ENCODE measurements around the gene ACTR3C. TPM values are rescaled to one million over a fixed set of nuclear protein-coding genes. Genes with fewer than 3 reads are reported as not detected.

ACTR3C gene
- total RNA-seq, 4 donors from 2014 or later, result 4.3 to 10.1 (median 4.8) TPM

DNA sequence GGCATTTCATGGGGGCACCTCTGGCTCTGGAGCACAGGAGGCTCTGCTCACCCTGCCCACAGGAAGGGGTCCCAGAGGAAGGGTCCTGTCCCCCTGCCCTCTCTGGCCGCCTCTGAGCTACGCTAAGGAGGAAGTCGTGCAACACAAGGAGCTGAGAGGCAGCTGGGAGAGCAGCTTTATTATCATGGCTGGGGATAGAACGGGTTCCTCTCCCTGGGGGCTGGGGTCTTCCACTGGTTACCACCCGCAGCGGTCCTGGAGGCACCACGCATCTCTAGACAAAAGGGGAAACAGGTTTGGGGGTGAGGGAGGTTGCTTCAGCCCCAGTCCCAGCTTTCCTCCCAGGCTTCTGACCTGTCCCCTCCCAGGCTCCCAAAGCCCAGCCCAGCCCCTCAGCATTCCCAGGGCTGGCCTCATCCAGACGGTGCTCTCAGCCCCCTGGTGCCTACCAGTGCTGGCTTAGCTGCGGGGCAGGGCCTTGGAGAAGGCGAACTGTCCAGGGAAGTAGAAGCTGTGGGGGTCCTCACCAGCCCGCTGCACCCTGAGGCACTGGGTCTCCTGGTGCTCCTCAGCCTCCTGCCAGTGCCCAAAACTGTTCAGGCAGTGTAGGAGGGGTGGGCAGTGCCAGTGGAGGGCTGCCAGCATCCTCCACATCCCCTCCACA is 15.0 kb upstream of the ACTR3C start:
- intact Hi-C loops (cut with DNase I), result no loop called here
- peaks cover 0 to 20% (median 5%) of the 10 kb centered on the region in 4 donors for H3K36me3 ChIP-seq
- H3K4me1 ChIP-seq, result peaks cover 36 to 85% (median 84%) of the 10 kb centered on the region in 4 donors
- no peak overlapping the region for H3K4me3 ChIP-seq
- peak overlapping the region; percentile 65 to 93 (median 86) for H3K27ac ChIP-seq (replicated peaks in 1 of 4)
- H3K27me3 ChIP-seq, result peaks cover 0 to 11% (median 2%) of the 10 kb centered on the region in 4 donors
- no peaks in the 10 kb centered on the region for H3K9me3 ChIP-seq
- no peak for DNase-seq (ENCODE audit: extremely low spot score)
- TF ChIP-seq, protein P1, sequence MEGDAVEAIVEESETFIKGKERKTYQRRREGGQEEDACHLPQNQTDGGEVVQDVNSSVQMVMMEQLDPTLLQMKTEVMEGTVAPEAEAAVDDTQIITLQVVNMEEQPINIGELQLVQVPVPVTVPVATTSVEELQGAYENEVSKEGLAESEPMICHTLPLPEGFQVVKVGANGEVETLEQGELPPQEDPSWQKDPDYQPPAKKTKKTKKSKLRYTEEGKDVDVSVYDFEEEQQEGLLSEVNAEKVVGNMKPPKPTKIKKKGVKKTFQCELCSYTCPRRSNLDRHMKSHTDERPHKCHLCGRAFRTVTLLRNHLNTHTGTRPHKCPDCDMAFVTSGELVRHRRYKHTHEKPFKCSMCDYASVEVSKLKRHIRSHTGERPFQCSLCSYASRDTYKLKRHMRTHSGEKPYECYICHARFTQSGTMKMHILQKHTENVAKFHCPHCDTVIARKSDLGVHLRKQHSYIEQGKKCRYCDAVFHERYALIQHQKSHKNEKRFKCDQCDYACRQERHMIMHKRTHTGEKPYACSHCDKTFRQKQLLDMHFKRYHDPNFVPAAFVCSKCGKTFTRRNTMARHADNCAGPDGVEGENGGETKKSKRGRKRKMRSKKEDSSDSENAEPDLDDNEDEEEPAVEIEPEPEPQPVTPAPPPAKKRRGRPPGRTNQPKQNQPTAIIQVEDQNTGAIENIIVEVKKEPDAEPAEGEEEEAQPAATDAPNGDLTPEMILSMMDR (IDR thresholded peaks at IDR 0.05), result no peak
- TF ChIP-seq POLR2A (IDR thresholded peaks at IDR 0.05; ENCODE audit: low read depth) (no peak), POLR2AphosphoS5 (IDR thresholded peaks at IDR 0.05) (no peak), EP300 (IDR thresholded peaks at IDR 0.05) (no peak)
- 76% methylated on average over 5 of the region's 11 CpGs for WGBS

DNA sequence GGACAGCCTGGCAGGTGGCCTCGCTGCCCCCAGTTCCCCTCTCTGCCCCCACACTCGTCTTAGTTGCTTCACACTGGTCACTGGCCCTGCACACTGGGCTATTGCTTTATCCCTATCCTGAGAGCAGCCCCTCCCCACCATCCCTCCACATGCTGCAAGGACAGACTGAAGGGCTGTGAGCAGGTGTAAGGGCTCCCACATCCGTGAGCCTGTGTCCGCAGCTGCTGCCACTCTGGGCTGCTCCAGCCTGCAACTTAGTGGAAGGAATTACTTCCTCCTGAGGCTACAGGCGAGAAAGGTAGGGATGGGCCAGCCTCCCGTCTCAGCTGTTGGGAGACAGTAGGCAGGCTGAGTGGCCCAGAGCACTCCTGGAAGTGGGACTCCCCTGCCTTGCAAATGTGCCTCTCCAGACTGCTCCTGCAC is 14.3 kb upstream of the ACTR3C start:
- Histone ChIP-seq H3K36me3 (peaks cover 0 to 20% (median 5%) of the 10 kb centered on the region in 4 donors), H3K27me3 (peaks cover 0 to 11% (median 2%) of the 10 kb centered on the region in 4 donors), H3K9me3 (no peaks in the 10 kb centered on the region), H3K4me1 (peaks cover 36 to 85% (median 84%) of the 10 kb centered on the region in 4 donors), H3K27ac (replicated peaks in 1 of 4) (peak overlapping the region; percentile 65 to 93 (median 72)), H3K4me3 (no peak overlapping the region)
- 91% methylated on average over 5 of the region's 6 CpGs for WGBS
- no peak for DNase-seq (ENCODE audit: extremely low spot score)
- TF ChIP-seq, protein P1 (IDR thresholded peaks at IDR 0.05), result no peak
- TF ChIP-seq POLR2AphosphoS5 (IDR thresholded peaks at IDR 0.05) (no peak), EP300 (IDR thresholded peaks at IDR 0.05) (no peak), POLR2A (IDR thresholded peaks at IDR 0.05; ENCODE audit: low read depth) (no peak)
- intact Hi-C loops (cut with DNase I), result no loop called here

DNA sequence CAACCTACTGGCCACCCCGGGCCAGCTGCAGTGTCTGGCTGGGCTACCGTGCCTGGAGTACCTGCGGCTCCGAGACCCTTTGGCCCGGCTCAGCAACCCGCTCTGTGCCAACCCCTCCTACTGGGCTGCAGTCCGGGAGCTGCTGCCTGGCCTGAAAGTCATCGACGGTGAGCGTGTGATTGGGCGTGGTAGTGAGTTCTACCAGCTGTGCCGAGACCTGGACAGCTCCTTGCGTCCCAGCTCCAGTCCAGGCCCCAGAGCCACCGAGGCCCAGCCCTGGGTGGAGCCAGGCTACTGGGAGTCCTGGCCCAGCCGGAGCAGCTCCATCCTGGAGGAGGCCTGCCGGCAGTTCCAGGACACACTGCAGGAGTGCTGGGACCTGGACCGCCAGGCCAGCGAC is 13.8 kb upstream of the ACTR3C start:
- Histone ChIP-seq H3K9me3 (no peaks in the 10 kb centered on the region), H3K4me3 (no peak overlapping the region), H3K4me1 (peaks cover 36 to 84% (median 83%) of the 10 kb centered on the region in 4 donors), H3K36me3 (peaks cover 0 to 20% (median 5%) of the 10 kb centered on the region in 4 donors), H3K27me3 (peaks cover 0 to 11% (median 2%) of the 10 kb centered on the region in 4 donors), H3K27ac (replicated peaks in 1 of 4) (peak overlapping the region; percentile 65 to 93 (median 72))
- no peak for DNase-seq (ENCODE audit: extremely low spot score)
- TF ChIP-seq POLR2AphosphoS5 (IDR thresholded peaks at IDR 0.05) (no peak), POLR2A (IDR thresholded peaks at IDR 0.05; ENCODE audit: low read depth) (no peak), EP300 (IDR thresholded peaks at IDR 0.05) (no peak)
- TF ChIP-seq, protein P1 (IDR thresholded peaks at IDR 0.05), result no peak
- intact Hi-C loops (cut with DNase I), result no loop called here
- 80% methylated on average over 12 of the region's 18 CpGs for WGBS

DNA sequence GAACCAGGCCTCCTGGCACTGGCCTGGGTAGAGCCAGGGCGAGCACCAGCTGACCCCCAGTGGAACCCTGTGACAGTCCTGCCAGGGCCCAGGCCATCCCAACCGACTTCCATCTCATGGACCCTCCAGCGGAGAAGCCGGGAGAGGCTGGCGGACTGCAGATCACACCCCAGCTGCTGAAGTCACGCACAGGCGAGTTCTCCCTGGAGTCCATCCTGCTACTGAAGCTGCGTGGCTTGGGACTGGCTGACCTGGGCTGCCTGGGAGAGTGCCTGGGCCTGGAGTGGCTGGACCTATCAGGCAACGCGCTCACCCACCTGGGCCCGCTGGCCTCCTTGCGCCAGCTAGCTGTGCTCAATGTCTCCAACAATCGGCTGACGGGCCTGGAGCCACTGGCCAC is 13.4 kb upstream of the ACTR3C start:
- Histone ChIP-seq H3K27me3 (peaks cover 0 to 11% (median 2%) of the 10 kb centered on the region in 4 donors), H3K36me3 (peaks cover 0 to 20% (median 7%) of the 10 kb centered on the region in 4 donors), H3K4me1 (peaks cover 32 to 80% (median 79%) of the 10 kb centered on the region in 4 donors), H3K27ac (replicated peaks in 1 of 4) (peak overlapping the region; percentile 65 to 93 (median 72)), H3K9me3 (no peaks in the 10 kb centered on the region), H3K4me3 (no peak overlapping the region)
- intact Hi-C loops (cut with DNase I), result no loop called here
- TF ChIP-seq, protein P1 (IDR thresholded peaks at IDR 0.05), result no peak
- TF ChIP-seq POLR2A (IDR thresholded peaks at IDR 0.05; ENCODE audit: low read depth) (no peak), EP300 (IDR thresholded peaks at IDR 0.05) (no peak)
- 95% methylated on average over 14 of the region's 14 CpGs for WGBS
- no peak for DNase-seq (ENCODE audit: extremely low spot score)
